Measurements from ENCODE around the gene AKT1S1. TPM values are rescaled to one million over a fixed set of nuclear protein-coding genes. Genes with fewer than 3 reads are reported as not detected.

Gene AKT1S1
- total RNA-seq, 1 experiment from 2014 or later = 42.3 TPM

DNA sequence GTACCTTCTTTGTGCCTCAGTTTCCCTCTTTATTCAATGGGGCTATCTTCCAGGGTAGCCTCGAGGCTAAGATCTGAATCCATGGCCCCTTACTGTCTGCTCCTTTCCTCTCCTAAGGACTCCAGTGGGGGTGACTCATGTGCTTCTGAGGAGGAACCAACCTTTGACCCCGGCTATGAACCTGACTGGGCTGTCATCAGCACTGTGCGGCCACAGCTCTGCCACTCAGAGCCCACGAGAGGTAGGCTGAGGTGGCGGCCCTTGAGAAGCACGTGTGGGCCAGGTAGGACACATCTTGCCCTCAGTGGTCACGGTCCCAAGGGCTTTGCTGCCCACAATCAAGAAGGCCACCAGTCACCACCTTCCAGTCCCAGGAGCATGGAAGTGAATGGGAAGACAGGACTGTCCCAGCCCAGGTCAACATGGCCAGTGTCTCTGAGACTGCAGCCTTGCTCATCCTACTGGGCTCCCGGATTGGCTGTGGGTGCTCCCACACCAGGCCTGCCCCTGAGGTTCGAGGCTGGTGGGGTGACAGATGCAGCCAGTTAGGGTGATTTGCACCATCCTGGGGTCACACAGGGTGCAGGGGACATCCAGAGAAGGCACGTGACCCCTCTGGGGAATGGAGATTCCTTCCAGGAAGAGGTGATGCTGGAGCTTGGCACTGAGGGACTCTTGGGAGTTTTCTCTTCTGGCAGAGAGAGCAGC, 3.2 kb upstream of the AKT1S1 start:
- no peaks in the 10 kb centered on the region for H3K9me2 ChIP-seq (replicated peaks; ENCODE audit: low read length)
- TF ChIP-seq EZH2 (IDR thresholded peaks at IDR 0.05; ENCODE audit: low read length, unreplicated experiment) = no peak
- TF ChIP-seq, protein P1, sequence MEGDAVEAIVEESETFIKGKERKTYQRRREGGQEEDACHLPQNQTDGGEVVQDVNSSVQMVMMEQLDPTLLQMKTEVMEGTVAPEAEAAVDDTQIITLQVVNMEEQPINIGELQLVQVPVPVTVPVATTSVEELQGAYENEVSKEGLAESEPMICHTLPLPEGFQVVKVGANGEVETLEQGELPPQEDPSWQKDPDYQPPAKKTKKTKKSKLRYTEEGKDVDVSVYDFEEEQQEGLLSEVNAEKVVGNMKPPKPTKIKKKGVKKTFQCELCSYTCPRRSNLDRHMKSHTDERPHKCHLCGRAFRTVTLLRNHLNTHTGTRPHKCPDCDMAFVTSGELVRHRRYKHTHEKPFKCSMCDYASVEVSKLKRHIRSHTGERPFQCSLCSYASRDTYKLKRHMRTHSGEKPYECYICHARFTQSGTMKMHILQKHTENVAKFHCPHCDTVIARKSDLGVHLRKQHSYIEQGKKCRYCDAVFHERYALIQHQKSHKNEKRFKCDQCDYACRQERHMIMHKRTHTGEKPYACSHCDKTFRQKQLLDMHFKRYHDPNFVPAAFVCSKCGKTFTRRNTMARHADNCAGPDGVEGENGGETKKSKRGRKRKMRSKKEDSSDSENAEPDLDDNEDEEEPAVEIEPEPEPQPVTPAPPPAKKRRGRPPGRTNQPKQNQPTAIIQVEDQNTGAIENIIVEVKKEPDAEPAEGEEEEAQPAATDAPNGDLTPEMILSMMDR (conservative IDR thresholded peaks at IDR 0.05; ENCODE audit: low read depth, low read length) = no peak
- no peak for TF ChIP-seq EZH2phosphoT487 (IDR thresholded peaks at IDR 0.05; ENCODE audit: borderline replicate concordance, low read length)
- no peak overlapping the region for H3K9ac ChIP-seq (ENCODE audit: low read length)
- no peak overlapping the region for H3K27ac ChIP-seq (ENCODE audit: low read length)
- H3K4me2 ChIP-seq (ENCODE audit: low read length) = no peak overlapping the region
- POLR2A ChIA-PET (ENCODE audit: unreplicated experiment) = no interaction called here
- ATAC-seq (no peak), DNase-seq (no peak)
- no peak overlapping the region for H3K4me3 ChIP-seq (ENCODE audit: low read length)
- no peak overlapping the region for H2AFZ ChIP-seq (ENCODE audit: low read length)
- CTCF ChIA-PET = no interaction called here
- H3K27me3 ChIP-seq (ENCODE audit: low read length) = no peaks in the 10 kb centered on the region
- intact Hi-C loops (cut with micrococcal nuclease) = no loop called here
- H3K9me3 ChIP-seq (ENCODE audit: low read length) = no peaks in the 10 kb centered on the region
- peaks cover 26% of the 10 kb centered on the region for H3K36me3 ChIP-seq (ENCODE audit: low read depth, low read length)
- H4K20me1 ChIP-seq (ENCODE audit: low read length) = no peaks in the 10 kb centered on the region
- no peaks in the 10 kb centered on the region for H3F3A ChIP-seq (ENCODE audit: low read length, unreplicated experiment)
- BruUV-seq (replicated peaks) = no TSS peak
- peaks cover 23% of the 10 kb centered on the region for H3K79me2 ChIP-seq (ENCODE audit: low read length)
- H3K4me1 ChIP-seq (ENCODE audit: insufficient read depth, low read length) = peaks cover 30% of the 10 kb centered on the region

- Histone ChIP-seq H3F3A (ENCODE audit: low read length, unreplicated experiment) (no peaks in the 10 kb centered on the region), H3K9me3 (ENCODE audit: low read length) (no peaks in the 10 kb centered on the region), H2AFZ (ENCODE audit: low read length) (no peak overlapping the region), H3K9me2 (replicated peaks; ENCODE audit: low read length) (no peaks in the 10 kb centered on the region), H3K9ac (ENCODE audit: low read length) (no peak overlapping the region), H3K27ac (ENCODE audit: low read length) (no peak overlapping the region), H3K4me1 (ENCODE audit: insufficient read depth, low read length) (peaks cover 32% of the 10 kb centered on the region), H3K4me3 (ENCODE audit: low read length) (peak overlapping the region; percentile 93; the same call in 1 of the 2 replicates), H3K4me2 (ENCODE audit: low read length) (peak overlapping the region; percentile 98; the same call in 1 of the 2 replicates), H3K36me3 (ENCODE audit: low read depth, low read length) (peaks cover 26% of the 10 kb centered on the region), H3K27me3 (ENCODE audit: low read length) (no peaks in the 10 kb centered on the region), H3K79me2 (ENCODE audit: low read length) (peaks cover 32% of the 10 kb centered on the region), H4K20me1 (ENCODE audit: low read length) (no peaks in the 10 kb centered on the region)
- ChIA-PET CTCF (no interaction called here), POLR2A (ENCODE audit: unreplicated experiment) (interaction anchor here (0.6 kb wide), 1 partner anchor 170 kb away, joined by 3 read pairs; no protein-coding TSS in a partner anchor)
- intact Hi-C loops (cut with micrococcal nuclease) = loop anchor here (5.0 kb wide), 1 partner anchor 202 kb away; the partner anchor contains the start of gene PRMT1
- peak; percentile 22 for DNase-seq
- BruUV-seq (replicated peaks) = no TSS peak
- ATAC-seq = no peak
- TF ChIP-seq, protein P1 (conservative IDR thresholded peaks at IDR 0.05; ENCODE audit: low read depth, low read length) = no peak
- TF ChIP-seq EZH2phosphoT487 (IDR thresholded peaks at IDR 0.05; ENCODE audit: borderline replicate concordance, low read length) = no peak
- no peak for TF ChIP-seq EZH2 (IDR thresholded peaks at IDR 0.05; ENCODE audit: low read length, unreplicated experiment)
Observed at GRCh38 chr19:49879243-49879963, 2.2 kb upstream of the AKT1S1 start.

DNA sequence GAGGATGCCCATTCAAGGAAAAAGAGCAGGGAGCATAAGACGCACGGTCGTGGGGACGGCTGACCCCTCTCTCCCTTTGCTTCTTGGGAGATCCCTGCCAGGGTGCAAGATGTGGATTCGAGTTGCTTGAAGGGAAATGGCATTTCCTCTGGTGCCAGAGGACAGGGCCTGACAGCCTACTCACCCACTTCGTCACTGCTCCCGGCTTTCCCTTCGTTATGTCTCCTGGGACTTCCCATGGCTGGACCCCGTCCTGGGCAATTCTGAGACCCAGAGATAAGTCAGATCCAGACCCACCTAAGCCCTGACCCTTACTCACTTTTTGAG, 1.6 kb upstream of the AKT1S1 start:
- Histone ChIP-seq H3K4me2 (ENCODE audit: low read length) (peak overlapping the region; percentile 98), H3K4me3 (ENCODE audit: low read length) (peak overlapping the region; percentile 93), H3K79me2 (ENCODE audit: low read length) (peaks cover 38% of the 10 kb centered on the region), H3K36me3 (ENCODE audit: low read depth, low read length) (peaks cover 23% of the 10 kb centered on the region), H3K9me2 (replicated peaks; ENCODE audit: low read length) (no peaks in the 10 kb centered on the region), H2AFZ (ENCODE audit: low read length) (no peak overlapping the region), H3K9ac (ENCODE audit: low read length) (peak overlapping the region; percentile 98), H3K27ac (ENCODE audit: low read length) (no peak overlapping the region), H3K27me3 (ENCODE audit: low read length) (no peaks in the 10 kb centered on the region), H3K9me3 (ENCODE audit: low read length) (no peaks in the 10 kb centered on the region), H3F3A (ENCODE audit: low read length, unreplicated experiment) (no peaks in the 10 kb centered on the region), H4K20me1 (ENCODE audit: low read length) (no peaks in the 10 kb centered on the region), H3K4me1 (ENCODE audit: insufficient read depth, low read length) (peaks cover 26% of the 10 kb centered on the region)
- TSS peak; percentile 41 for BruUV-seq (replicated peaks)
- ChIA-PET CTCF (no interaction called here), POLR2A (ENCODE audit: unreplicated experiment) (no interaction called here)
- ATAC-seq (no peak), DNase-seq (no peak)
- intact Hi-C loops (cut with micrococcal nuclease) = loop anchor here (1.0 to 5.0 kb wide), 2 partner anchors 51 to 201 kb away; partner anchors contain the start of genes ATF5, NUP62 and PRMT1
- TF ChIP-seq, protein P1 (conservative IDR thresholded peaks at IDR 0.05; ENCODE audit: low read depth, low read length) = no peak
- no peak for TF ChIP-seq EZH2phosphoT487 (IDR thresholded peaks at IDR 0.05; ENCODE audit: borderline replicate concordance, low read length)

All from PC-3 (cell line).